GM04504 (cell line): ENCODE measurements around the gene PPP1R37.

Experiments
- DNase-seq: peaks from one replicate; pipeline ENCODE4 v3.0.0-alpha.2; 2012; ENCODE audit warnings: low read depth

PPP1R37 gene

GRCh38 chr19:45092747-45093678 is at the start of gene PPP1R37:
Gene PPP1R37, plus strand, starts transcription at chr19:45093179. Its CDS starts 147 bp downstream, at chr19:45093326.
- DNase-seq: peak; percentile 94

DNA sequence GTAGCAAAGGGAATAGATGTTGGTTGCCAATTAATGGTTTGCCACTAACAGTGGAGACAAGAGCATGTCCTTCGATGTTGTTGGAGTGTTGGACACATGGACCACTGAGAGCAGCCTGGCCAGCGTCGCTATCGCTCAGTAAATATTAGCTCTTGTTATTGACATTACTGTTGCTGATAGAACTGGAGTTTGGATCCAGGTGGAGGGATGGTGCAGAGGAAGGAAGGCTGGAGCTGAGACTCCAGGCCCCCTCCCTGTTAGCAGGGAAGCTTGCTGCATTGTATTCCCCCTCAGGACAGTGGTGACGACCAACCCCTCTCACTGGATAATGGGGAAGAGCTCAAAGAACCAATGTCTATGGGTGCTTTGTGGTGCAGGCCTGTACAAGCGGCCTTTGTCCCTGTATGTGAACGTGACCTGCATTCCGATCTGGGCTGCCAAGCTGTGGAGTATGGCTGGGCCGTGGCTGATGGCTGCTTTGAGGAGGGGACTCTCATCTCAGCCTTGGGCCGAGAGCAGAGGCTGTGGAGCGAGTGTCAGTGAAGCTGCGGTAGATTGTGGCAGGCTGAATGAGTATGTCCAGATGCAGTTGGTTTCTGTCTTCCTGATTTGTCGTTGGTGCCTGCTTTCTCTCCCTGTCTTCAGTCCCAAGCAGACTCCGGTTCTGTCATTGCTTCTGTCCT is 47.2 kb upstream of the PPP1R37 start:
- DNase-seq: no peak

- DNase-seq: no peak
Observed at GRCh38 chr19:45046355-45046754, 46.6 kb upstream of the PPP1R37 start.

DNA sequence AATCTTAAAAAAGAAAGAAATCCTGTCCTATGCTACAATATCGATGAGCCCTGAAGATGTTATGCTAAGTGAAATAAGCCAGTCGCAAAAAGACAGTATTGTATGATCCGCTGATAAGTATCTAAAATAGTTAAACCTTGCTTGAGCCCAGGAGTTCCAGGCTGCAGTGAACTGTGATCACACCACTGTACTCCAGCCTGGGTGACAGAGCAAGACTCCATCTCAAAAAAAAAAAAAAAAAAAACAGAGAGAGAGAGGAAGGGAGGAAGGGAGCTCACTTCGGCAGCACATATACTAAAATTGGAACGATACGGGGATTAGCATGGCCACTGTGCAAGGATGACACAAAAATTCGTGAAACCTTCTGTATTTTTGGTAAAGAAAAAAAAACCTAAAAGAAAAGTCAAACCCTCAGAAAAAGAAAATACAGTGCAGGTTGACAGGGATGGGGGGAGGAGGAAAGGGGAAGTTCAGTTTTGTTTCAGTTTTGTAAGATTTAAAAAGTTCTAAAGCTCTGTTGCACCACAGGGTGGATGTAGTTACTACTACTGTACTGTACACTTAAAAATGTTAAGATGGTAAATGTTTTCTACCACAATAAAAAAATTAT is 45.7 kb upstream of the PPP1R37 start:
- no peak for DNase-seq

DNA sequence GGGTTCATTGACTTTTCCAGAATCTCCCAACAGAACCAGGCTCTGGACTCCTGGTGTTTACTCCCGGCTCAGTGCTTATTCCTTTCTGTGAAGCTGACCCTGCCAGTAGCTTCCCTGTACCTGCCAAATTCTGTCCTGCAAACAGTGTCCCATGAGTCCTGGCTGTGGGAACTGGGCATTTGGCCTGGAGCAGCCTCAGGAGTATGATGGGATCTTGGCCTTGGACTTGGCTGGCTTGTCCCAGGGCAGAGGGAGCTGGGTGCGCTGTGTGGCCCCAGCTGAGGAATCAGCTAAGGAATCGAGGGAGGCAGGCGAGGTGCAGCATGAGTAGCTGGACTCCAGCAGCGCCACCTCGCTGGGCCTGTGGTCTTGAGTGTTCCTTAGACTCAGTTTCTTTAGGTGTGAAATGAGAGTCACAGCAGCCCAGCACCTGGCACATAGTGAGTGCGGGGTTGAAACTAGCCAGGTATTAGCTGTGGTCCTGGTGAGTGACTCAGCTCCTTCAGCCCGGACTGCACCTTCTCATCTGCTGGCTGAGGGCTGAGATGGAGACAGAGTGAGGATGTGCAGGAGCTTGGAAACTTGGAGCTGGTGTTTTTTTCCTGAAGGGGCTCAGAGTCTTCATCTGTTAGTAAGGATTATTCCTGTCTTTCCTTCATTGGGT is 43.8 kb upstream of the PPP1R37 start:
- DNase-seq: no peak

DNA sequence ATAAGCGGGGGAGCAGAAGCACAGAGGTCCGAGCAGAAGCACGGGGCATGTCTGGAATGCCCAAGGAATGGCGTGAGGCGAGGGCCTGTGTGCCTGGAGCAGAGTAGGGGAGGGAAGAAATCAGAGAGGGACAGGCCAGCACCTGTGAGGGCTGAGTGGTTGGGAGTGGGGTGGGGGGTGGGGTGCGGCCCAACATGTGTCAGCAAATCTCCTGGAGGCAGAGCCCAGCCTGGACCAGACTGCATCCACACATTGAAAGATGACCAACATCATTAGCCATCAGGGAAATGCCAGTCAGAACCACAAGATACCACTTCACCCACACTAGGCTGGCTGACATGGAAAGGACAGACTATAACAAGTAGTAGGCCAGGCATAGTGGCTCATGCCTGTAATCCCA is 42.9 kb upstream of the PPP1R37 start:
- no peak for DNase-seq

- DNase-seq: no peak
Observed at GRCh38 chr19:45051929-45052579, 40.9 kb upstream of the PPP1R37 start.

DNA sequence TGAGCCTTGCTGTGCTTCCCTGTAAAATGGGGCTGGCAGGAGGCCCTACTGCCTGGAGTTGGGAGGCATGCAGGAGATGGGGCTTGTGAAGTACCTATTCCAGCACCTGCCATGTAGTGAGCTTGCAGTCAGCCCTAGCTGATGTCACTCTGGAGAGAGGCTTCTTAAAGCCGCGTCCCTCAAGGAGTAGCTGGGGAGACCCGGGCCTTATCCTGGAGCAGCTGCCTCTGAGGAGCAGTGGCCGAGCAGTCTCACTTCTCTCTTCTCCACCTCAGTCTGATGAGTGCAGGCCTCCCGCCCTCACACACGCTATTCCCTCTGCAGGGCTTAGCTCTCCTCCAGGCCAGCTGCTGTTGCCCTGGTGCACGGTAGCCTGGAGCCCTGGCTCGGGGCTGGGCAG is 36.1 kb upstream of the PPP1R37 start:
- no peak for DNase-seq

DNA sequence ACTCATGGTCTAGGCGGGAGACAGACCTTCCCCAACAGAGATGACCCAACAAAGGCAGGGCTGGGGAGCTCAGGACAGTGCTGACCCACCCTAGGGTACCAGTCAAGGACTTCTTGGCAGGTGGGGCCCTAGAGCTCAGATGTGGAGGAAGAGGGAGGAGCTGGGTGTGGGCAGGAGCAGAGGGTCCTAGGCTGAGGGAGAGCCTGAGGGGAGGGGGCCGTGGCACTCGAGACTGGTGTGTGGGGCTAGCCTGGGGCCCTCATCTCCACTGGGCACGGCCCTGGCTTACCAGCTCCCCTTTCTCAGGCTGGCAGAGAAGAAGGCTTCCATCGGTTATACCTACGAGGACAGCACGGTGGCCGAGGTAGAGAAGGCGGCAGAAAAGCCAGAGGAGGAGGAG is 35.5 kb upstream of the PPP1R37 start:
- DNase-seq: no peak

GRCh38 chr19:45058622-45059159 is 34.3 kb upstream of the PPP1R37 start:
- no peak for DNase-seq

GRCh38 chr19:45059258-45059965 is 33.6 kb upstream of the PPP1R37 start:
- peak; percentile 37 for DNase-seq

DNA sequence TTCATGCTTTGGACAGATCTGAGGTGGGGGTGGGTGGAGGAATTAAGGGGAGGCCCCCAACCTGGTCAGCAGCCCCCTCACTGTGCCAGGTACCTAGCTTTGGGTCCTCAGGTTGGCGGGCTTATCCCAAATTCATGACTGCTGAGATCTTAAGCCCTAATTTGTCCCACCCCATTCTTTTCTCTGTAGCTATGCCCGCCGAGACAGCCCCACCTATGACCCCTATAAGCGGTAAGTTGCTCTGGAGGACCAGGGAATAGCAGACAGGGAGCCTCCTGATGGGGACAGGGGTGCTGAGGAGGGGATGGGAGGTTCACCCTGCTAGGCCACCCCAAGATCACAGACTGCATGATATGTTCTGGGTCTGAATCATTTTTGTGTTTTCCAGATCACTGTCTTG is 31.0 kb upstream of the PPP1R37 start:
- DNase-seq: no peak

GRCh38 chr19:45063851-45064801 is 28.9 kb upstream of the PPP1R37 start:
- DNase-seq: no peak

DNA sequence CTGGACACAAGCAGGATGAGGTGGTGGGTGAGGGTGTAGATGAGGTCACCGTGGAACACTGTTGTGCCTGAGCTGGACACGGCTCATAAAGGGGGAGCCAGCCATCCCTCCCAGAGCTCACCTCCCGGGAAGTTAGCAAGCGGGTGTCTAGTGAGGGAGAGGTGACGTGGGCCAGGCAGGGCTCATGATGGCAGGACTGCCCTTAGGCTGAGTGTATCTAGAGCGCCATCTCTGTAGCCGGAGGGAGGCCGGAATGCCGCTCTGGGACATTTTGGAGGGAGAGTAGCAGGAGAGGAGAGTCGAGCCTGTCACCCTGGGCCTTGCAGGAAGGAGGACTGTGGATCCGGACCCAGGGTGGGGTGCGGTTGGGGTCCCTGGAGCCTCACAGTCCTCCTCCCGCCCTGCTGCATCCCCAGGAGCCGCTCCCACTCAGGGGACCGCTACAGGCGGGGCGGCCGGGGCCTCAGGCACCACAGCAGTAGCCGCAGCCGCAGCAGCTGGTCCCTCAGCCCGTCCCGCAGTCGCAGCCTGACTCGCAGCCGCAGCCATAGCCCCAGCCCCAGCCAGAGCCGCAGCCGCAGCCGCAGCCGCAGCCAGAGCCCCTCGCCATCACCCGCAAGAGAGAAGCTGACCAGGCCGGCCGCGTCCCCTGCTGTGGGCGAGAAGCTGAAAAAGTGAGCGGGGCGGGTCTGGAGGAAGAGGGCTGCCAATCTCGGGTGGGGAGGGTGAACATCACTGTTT is 25.9 kb upstream of the PPP1R37 start:
- no peak for DNase-seq

DNA sequence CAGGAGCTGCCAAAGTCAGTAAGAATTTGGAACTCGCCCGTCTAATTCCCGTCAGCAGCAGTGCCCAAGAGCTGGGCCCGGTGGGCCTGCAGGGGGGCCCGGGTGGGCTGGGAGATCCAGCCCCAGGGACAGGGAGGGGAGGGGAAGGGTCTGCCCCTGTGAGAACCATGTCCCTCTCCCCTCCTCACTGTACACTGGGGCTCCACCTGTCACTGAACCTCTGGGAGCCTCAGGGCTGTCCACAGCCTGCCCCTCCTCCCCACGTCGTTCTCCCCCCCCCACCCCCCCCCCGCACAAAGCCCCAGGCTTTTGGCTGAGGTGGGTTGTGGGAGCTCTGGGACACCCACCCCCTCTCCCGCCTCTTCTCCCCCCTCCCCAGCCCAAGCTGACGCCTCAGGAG is 24.9 kb upstream of the PPP1R37 start:
- no peak for DNase-seq

GRCh38 chr19:45069056-45069455 is 23.9 kb upstream of the PPP1R37 start:
- DNase-seq: no peak

DNA sequence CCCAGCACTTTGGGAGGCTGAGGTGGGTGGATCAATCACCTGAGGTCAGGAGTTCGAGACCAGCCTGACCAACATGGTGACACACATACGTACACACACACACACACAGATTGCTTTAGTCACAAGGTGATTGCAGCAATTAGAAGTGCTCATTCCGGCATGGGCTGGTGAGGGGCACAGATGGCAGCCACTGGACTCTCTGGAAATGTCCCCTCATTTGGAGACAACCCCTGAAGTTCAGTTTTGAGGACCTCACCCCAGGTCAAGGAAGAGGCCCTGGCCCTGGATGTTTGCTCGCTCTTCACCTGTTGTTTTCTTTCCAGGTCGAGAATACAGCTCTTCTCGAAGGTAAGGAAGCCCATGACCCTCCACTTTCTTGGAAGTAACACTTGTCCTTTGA is 22.8 kb upstream of the PPP1R37 start:
- no peak for DNase-seq

GRCh38 chr19:45070861-45071544 is 22.0 kb upstream of the PPP1R37 start:
- no peak for DNase-seq
